IPS-20b (cell line): ENCODE measurements around the gene DNASE2B.
"Not testable (repeated sequence)": the region's sequence is repeated elsewhere in the genome, so short reads cannot be mapped to it uniquely, and the experiment has no call there.

Source experiments
- H3K27ac ChIP-seq: one replicate; pipeline ENCODE4 v1.5.1; 2013; ENCODE audit warnings: low read length
- H3K27me3 ChIP-seq: 2 replicates; pipeline ENCODE4 v1.6.1; 2013; ENCODE audit warnings: mild to moderate bottlenecking, low read length, inconsistent platforms; ENCODE audit not compliant: insufficient read depth
- H3K36me3 ChIP-seq: 2 replicates; pipeline ENCODE4 v1.6.1; 2013; ENCODE audit warnings: low read depth, mild to moderate bottlenecking, inconsistent platforms, low read length, moderate library complexity; ENCODE audit not compliant: insufficient read depth
- H3K4me1 ChIP-seq: 2 replicates; pipeline ENCODE4 v1.6.1; 2013; ENCODE audit warnings: mild to moderate bottlenecking, control low read depth, inconsistent platforms, low read length, moderate library complexity; ENCODE audit not compliant: insufficient read depth
- H3K4me3 ChIP-seq: 2 replicates; pipeline ENCODE4 v1.5.1; 2013; ENCODE audit warnings: mild to moderate bottlenecking, low read length, inconsistent platforms
- H3K9ac ChIP-seq: 2 replicates; pipeline ENCODE4 v1.6.1; 2013; ENCODE audit warnings: low read depth, mild to moderate bottlenecking, inconsistent platforms, low read length, moderate library complexity
- H3K9me3 ChIP-seq: 2 replicates; pipeline ENCODE4 v1.6.1; 2013; ENCODE audit warnings: mild to moderate bottlenecking, low read depth, low read length, inconsistent platforms; ENCODE audit not compliant: insufficient read depth

The DNASE2B gene

GRCh38 chr1:84442256-84442655 is 44.0 kb downstream of the DNASE2B start:
- Histone ChIP-seq H3K27ac (no peak overlapping the region), H3K4me1 (no peaks in the 10 kb centered on the region), H3K4me3 (no peak overlapping the region), H3K9me3 (no peaks in the 10 kb centered on the region), H3K36me3 (no peaks in the 10 kb centered on the region), H3K9ac (no peak overlapping the region), H3K27me3 (no peaks in the 10 kb centered on the region)

DNA sequence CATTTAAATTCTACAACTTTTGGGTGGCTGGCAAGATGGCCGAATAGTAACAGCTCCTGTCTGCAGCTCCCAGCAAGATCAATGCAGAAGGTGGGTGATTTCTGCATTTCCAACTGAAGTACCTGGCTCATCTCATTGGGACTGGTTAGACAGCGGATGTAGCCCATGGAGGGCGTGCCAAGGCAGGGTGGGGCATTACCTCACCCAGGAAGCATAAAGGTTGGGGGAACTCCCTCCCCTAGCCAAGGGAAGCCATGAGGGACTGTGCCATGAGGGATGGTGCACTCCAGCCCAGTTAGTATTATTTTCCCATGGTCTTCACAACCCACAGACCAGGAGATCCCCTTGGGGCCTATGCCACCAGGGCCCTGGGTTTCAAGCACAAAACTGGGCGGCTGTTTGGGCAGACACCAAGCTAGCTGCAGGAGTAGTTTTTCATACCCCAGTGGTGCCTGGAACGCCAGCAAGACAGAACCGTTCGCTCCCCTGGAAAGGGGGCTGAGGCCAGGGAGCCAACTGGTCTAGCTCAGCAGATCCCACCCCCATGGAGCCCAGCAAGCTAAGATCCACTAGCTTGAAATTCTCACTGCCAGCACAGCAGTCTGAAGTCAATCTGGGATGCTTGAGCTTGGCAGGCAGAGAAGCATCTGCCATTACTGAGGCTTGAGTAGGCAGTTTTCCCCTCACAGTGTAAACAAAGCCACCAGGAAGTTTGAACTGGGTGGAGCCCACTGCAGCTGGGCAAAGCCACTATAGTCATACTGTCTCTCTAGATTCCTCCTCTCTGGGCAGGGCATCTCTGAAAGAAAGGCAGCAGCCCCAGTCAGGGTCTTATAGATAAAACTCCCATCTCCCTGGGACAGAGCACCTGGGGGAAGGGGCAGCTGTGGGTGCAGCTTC is 44.7 kb downstream of the DNASE2B start:
- H3K27ac ChIP-seq, H3K4me3 ChIP-seq: not testable (repeated sequence)

DNA sequence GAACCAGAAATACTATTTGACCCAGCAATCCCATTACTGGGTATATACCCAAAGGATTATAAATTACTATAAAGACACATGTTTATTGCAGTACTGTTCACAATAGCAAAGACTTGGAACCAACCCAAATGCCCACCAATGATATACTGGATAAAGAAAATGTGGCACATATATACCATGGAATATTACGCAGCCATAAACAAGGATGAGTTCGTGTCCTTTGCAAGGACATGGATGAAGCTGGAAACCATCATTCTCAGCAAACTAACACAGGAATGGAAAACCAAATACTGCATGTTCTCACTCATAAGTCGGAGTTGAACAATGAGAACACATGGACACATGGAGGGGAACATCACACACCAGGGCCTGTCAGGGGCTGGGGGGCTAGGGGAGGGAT is 50.4 kb downstream of the DNASE2B start:
- H3K36me3 ChIP-seq, H3K4me3 ChIP-seq, H3K27ac ChIP-seq, H3K9ac ChIP-seq, H3K9me3 ChIP-seq, H3K27me3 ChIP-seq, H3K4me1 ChIP-seq: not testable (repeated sequence)

More for the DNA sequence above, 44.7 kb downstream of the DNASE2B start:
- not testable (repeated sequence) for H3K9me3 ChIP-seq, H3K36me3 ChIP-seq, H3K4me1 ChIP-seq, H3K9ac ChIP-seq, H3K27me3 ChIP-seq

DNA sequence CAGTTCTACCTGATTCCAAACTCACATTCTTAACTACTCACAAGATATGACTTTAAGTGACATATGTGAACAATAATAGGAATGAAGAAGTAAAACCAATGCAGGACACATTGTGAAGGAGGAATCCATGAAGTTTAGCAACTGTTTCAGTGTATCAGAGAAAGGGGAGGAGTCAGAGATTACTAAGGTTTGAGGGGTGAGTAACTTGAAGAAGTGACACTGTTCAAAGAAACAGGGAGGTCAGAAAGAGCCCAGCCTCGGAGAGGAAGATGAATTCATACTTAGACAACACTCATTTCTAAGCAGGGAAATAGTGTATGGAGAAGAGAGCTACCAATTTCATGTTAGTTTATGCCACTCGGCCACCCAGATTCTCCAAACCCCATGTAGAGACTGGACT is 52.6 kb downstream of the DNASE2B start:
- Histone ChIP-seq H3K9ac (no peak overlapping the region), H3K36me3 (no peaks in the 10 kb centered on the region), H3K27me3 (no peaks in the 10 kb centered on the region; the same call in 1 of the 2 replicates), H3K27ac (no peak overlapping the region), H3K4me3 (no peak overlapping the region), H3K4me1 (no peaks in the 10 kb centered on the region), H3K9me3 (no peaks in the 10 kb centered on the region)

GRCh38 chr1:84452436-84452835 is 54.2 kb downstream of the DNASE2B start:
- no peaks in the 10 kb centered on the region for H3K36me3 ChIP-seq
- H3K9ac ChIP-seq: no peak overlapping the region
- H3K4me3 ChIP-seq: no peak overlapping the region
- H3K27me3 ChIP-seq: no peaks in the 10 kb centered on the region; the same call in 1 of the 2 replicates
- no peaks in the 10 kb centered on the region for H3K9me3 ChIP-seq
- H3K4me1 ChIP-seq: no peaks in the 10 kb centered on the region
- no peak overlapping the region for H3K27ac ChIP-seq

- H3K27me3 ChIP-seq: peaks cover 36% of the 10 kb centered on the region
Measured at GRCh38 chr1:84462118-84462517, 63.8 kb downstream of the DNASE2B start.

More at GRCh38 chr1:84462118-84462517, 63.8 kb downstream of the DNASE2B start:
- H3K27ac ChIP-seq: no peak overlapping the region
- H3K4me3 ChIP-seq: no peak overlapping the region
- no peak overlapping the region for H3K9ac ChIP-seq
- no peaks in the 10 kb centered on the region for H3K4me1 ChIP-seq
- no peaks in the 10 kb centered on the region for H3K36me3 ChIP-seq
- no peaks in the 10 kb centered on the region for H3K9me3 ChIP-seq
